Measurements from ENCODE around the gene RTN4R.
"Not testable (repeated sequence)": the region's sequence is repeated elsewhere in the genome, so short reads cannot be mapped to it uniquely, and the experiment has no call there.

Gene RTN4R

DNA sequence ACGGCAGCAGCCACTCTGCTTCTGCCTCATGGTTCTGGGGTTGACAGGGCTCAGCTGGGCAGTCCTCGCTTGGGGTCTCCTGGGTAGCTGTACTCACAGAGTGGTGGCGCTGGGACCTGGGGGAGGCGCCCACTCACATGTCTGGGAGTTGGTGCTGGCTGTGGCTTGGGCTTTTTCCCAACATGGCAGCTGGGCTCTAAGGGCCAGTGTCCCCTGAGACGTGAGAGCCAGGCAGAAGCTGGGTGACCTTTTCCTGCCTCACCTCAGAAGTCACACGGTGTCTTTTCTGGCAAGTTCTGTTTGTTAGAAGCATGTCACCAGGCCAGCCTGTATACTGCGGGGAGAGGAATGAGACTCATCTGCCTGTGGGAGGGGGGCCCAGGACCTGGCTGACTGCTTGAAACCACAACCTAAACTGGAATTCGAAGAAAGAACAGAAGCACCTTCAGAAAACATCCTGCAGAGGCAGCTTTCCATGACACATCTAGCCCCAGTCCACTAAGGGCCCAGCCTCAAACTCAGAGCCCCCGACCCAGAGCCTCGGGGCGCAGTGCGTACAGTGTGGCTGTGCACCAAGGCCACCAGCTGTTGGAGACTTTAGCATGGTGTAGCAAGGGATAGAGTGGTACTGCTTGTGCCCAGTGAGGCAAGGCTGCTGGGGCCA is 37.2 kb upstream of the RTN4R start:
- DNase-seq = not testable (repeated sequence)

DNA sequence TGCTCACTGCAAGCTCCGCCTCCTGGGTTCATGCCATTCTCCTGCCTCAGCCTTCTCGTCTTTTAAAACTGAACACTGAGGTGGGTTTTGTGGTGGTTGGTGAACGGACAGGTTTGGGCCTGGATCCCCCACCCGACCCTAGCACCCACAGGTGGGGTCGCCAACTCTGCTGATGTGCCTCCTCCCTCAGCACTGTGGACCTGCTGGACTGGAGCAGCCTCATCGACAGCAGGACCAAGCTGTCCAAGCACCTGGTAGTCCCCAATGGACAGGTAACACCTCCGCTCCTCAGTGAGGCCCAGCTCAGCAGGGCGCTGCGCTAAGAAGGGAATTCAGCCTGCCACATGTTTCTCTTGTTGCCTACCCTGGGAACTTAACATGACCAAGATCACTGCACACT is 36.5 kb upstream of the RTN4R start:
- DNase-seq = no peak

DNA sequence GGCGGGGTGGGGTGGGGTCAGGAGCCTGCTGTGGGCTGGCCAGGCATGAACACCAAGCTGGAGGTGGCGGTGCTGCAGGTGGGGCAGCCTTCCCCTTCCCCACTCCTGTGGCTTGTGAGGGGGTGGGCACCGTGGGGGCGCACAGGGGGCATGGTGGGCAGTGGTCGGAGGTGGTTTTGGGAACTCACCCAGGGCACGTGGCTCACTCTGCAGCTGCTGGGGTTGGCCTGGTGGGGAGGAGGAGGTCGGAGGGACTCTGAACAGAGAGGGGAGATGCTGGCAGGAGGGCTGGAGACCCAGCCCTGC is 35.1 kb upstream of the RTN4R start:
- DNase-seq = not testable (repeated sequence)

DNA sequence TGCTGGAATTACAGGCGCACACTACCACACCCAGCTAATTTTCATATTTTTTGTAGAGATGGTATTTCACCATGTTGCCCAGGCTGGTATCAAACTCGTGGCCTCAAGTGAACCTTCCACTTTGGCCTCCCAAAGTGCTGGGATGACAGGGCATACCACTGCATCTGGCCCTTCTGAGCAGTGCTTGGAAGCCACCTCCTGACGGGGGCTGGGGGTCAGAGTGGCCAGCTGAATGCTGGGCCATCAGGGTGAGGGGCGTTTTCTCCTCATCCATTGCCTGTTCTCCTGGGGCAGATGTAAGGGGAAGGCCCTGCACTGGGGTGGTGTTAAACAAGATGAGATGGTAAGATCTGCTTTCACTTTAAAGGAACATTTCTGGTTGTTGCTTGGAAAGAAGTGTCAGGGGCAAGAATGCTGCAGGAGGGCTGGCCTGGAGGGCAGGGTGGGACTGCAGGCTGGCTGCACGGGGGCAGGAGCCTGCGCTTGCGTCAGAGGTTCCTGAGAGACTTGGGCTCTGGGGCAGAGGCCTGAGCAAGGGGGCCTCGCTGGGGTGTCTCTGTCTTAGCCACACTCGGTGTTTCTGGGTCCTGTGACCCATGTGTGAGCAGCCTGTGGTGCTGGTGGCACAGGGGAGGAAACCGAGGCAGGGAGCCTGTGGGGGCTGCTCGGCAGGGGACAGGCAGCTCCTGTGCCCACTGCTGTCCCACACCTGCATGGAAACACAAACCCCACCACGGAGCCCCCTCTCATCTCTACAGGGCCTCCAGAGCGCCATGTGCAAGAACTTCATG is 34.5 kb upstream of the RTN4R start:
- no peak for DNase-seq

DNA sequence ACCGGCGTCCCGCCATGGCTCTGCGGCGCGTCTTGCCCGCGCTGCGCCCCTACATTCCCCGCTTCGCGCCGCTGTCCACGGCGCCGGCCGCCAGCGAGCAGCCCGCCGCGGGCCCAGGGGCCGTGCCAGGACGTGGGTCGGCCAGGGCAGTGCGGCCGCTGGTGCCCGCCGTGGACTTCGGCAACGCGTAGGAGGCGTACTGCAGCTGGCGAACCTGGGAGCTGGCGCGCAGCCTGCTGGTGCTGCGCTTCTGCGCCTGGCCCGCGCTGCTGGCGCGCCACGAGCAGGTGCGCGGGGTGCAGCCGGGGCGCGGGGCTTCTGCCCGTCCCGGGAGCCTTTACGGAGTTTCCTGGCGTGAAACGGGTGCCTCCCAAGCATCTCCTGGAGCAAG is 31.6 kb upstream of the RTN4R start:
- DNase-seq = no peak

DNA sequence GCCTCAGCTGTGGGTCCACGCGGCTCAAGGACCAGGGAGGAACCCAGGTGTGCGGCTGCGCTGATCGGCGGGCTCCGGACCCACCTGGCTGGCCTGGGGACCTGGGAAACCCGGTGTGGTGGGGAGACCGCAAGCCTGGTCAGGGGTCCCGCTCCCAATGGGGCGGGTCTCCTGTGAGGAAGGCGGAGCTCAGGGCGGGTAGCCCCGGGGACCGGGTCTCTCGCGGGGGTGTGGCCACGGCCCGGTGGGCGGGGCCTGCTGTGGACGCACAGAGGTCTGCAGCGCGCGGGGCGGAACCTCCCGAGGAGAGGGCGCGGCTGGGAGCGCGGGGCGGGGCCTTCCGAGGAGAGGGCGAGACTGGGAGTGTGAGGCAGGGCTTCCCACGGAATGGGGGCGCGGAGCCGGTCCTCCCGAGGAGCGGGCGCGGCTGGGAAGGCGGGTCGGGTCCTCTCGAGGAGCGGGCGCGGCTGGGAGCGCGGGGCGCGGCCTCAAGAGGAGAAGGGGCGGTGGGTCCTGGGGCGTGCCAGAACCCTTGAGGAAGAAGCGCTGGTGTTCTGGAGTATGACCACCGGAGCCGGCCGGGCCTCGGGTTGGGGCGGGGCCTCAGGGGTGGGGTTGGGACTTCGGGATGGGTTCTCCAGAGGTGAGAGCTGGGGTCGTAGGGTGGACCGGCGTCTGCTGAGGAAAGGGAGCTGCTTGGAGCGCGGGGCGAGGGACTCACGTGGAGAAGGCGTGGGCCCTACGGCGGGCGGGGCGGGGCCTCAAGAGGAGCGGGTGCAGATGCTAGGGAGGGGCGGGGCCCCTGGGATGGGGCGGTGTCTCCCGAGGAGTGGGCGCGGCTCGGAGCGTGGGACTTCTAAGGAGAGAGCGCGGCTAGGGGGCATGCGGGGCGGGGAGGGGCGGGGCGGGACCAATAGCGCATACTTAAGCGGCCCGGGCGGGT is 31.0 kb upstream of the RTN4R start:
- peak; percentile 19 for DNase-seq

GRCh38 chr22:20298110-20298802 is 30.1 kb upstream of the RTN4R start:
- DNase-seq = no peak

GRCh38 chr22:20297414-20298109 is 29.4 kb upstream of the RTN4R start:
- no peak for DNase-seq

DNA sequence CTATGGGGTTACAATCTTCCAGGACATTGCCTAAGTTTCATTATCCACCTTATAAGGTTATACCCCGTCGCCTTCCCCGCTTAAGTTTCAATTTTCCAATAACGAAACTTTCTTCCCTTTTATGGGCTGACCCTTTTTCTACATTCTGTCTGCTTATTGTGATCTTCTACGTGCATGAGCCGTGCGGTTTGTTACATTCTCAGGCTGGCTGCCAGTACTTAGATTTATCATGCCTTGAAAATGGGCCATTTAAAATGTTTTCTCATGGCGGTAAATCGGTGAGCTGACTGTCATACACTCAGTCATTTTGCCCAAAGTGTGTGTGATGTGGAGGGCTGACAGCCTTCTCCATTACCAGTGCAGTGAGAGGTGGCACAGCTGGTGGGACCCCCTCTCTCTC is 28.5 kb upstream of the RTN4R start:
- no peak for DNase-seq

GRCh38 chr22:20295262-20296064 is 27.3 kb upstream of the RTN4R start:
- no peak for DNase-seq

GRCh38 chr22:20292673-20293232 is 24.6 kb upstream of the RTN4R start:
- no peak for DNase-seq

GRCh38 chr22:20292108-20292507 is 24.0 kb upstream of the RTN4R start:
- DNase-seq = no peak

DNA sequence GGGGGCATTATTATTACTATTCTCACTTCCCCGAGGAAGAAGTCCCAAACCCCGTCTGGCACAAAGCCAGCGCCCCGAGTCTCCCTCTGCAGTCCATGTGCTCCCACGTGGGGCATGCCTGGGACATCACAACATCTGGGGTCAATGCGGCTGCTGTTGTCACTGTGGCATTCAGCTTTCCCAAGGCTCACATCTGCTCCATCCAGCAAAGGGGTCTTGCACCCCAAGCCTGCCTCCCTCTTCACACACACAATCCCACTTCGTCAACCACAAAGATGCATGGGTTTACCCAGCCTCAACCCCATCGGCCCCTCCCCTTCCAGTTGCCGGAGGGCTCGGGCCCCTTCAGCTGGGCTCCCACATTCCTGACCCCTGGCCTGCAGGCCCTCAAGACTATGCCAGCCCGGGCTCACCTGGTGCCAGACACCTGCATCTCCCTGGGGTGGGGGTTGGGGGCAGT is 23.5 kb upstream of the RTN4R start:
- no peak for DNase-seq

DNA sequence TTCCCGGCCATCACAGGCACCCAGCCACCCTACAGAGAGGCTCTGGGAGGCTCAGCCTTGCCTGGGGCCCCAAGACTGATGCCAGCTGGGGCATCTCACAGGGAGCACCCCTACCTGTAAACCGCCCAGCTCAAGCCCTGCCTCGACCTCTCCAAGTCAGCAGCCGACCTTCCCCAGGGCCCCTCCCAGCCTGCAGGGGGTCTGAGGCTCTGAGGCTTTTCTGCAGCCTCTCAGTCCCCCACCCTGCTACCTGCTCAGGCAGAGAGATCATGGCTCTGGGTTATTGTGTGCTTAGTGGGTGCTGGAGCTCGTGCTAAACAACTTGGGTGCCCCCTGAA is 23.1 kb upstream of the RTN4R start:
- no peak for DNase-seq

DNA sequence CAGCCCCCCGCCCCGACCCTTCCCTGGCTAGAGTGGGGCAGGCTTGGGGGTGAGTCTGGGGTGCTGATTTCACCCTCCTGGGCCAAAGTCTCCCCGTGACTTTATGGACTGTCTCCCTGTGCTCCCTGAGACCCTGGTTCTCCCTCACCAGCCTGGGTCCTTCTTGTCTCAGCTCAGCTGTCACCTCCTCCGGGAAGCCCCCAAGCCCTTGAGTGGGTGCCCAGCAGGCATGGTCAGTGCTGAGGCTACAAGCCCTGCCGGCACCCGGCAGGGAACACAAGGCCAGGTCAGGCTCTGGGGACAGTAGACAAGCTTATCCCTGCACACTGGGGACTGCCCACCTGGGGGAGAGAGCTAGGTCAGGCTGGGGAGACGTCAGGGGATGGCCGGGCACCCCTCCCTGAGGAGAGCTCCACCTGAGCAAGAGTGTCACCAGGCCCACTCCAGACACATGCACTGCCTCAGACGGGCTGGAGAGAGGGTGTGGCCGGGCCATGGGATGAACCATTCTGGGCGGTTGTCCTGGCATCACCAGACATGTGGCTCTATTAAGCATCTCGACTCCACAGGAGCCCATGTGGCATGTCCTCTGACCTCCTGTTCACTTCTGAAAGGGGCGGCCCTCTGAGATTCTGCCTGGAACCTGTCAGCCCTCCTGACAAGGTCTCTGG is 22.6 kb upstream of the RTN4R start:
- no peak for DNase-seq

DNA sequence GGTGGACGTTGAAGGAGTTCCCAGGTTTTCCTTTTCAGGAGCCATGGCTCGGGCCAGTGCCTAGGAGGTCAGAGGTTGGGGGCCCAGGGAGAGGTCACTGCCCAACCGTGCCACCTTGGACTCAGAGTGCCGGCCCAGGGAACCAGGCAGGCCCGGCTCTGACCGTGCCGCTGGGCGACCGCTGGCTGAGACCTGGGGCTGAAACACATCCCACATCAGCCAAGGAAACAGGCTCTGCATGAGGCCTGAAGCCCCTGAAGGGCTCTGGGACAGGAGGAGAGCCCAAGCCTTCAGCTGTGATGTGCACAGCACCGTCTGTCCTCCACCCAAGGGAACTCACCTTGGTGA is 21.9 kb upstream of the RTN4R start:
- no peak for DNase-seq

GRCh38 chr22:20289182-20290044 is 21.3 kb upstream of the RTN4R start:
- DNase-seq = not testable (repeated sequence)

DNA sequence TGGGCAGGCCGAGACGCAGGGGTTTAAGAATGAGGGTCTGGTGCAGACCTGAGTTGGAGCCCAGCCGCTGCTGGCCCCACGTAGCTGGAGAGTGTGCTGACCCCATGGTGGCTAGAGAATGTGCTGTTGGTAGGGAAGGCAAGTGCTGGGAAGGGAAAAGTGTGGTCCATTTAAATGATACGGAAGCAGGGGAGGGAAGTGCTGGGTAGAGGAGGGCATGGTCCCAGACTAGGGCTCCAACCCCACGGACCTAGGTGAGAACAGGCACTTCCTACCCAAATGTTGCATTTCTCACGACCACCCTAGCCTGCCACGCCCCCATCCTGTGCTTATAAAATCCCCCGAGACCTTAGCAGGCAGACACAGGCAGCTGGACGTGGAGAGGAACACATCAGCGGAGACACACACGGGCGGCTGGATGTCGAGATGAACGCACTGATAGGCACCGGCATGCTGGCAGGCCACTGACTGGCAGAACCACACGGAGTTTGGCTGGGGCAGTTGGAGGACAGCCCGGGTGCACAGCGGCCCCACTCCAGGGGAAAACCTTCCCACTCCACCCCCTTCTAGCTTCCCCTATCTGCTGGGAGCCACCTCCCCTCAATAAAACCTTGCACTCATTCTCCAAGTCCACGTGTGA is 18.8 kb upstream of the RTN4R start:
- DNase-seq = not testable (repeated sequence)

DNA sequence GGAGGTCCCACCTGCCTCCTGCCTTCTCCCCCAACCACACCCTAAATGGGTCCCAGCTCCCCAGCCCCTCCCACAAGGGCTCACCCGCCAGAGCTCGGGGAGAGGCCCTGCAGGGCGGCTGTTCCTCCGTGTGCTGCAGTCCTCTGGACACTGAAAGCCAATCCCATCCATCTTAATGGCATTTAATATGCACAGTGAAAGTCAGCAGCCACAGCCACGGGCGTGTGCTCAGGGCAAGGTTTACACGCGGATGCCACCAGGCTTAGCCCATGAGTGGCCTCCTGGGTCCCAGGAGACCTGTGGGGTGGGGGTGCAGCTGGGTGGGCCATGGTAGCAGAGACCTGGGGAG is 18.2 kb upstream of the RTN4R start:
- DNase-seq = not testable (repeated sequence)
